Naive thymus-derived CD4-positive, alpha-beta T cell (primary cell): ENCODE data around the gene HSPA9. TPM values are rescaled to one million over a fixed set of nuclear protein-coding genes. Genes with fewer than 3 reads are reported as not detected.

ENCODE experiments used
- ATAC-seq: fragments of 150-1000 bp; cut with Tn5 transposase; 2 replicates; pipeline ENCODE4 v1.10.0; 2021; ENCODE audit warnings: mild to moderate bottlenecking, moderate library complexity
- CTCF ChIA-PET: fragments of 350-600 bp; sonication (Branson Sonifier 250); formaldehyde crosslinking; loops from one replicate; lab custom pipeline; 2021; ENCODE audit warnings: antibody characterized with exemption; lab: Charles Lee
- POLR2A ChIA-PET: fragments of 350-600 bp; sonication (Branson Sonifier 250); formaldehyde crosslinking; loops from one replicate; lab custom pipeline; 2021; ENCODE audit warnings: antibody characterized with exemption, inconsistent platforms; lab: Charles Lee
- DNase-seq, 9 donors: peaks; one replicate each; pipeline versions ENCODE4 v3.0.0 to v3.0.0-alpha.2; 2020 to 2022; ENCODE audit warnings: mixed read lengths in 1 of 9
- H3K27ac ChIP-seq: one replicate; pipeline ENCODE4 v1.7.0; 2013; ENCODE audit warnings: mild to moderate bottlenecking, low read depth, low read length, moderate library complexity
- H3K27me3 ChIP-seq, 2 donors: one replicate each; pipeline ENCODE4 v1.7.0; 2013; ENCODE audit warnings: low read length in 2 of 2, mild to moderate bottlenecking in 2 of 2, moderate library complexity in 2 of 2; ENCODE audit not compliant: control insufficient read depth in 2 of 2, insufficient read depth in 2 of 2
- H3K36me3 ChIP-seq, 3 experiments: 1 replicate in 2 of 3; 2 replicates in 1 of 3; pipeline ENCODE4 v1.7.0; 2013; ENCODE audit warnings: low read length in 3 of 3, mild to moderate bottlenecking in 3 of 3, moderate library complexity in 1 of 3; ENCODE audit not compliant: insufficient read depth in 3 of 3, control insufficient read depth in 2 of 3
- H3K4me1 ChIP-seq, 2 donors: one replicate each; pipeline ENCODE4 v1.7.0; 2013; ENCODE audit warnings: low read length in 2 of 2, mild to moderate bottlenecking in 2 of 2, moderate library complexity in 1 of 2; ENCODE audit not compliant: control insufficient read depth in 2 of 2, insufficient read depth in 2 of 2
- H3K4me3 ChIP-seq: 2 replicates; pipeline ENCODE4 v1.7.0; 2013; ENCODE audit warnings: mild to moderate bottlenecking, low read length
- H3K9me3 ChIP-seq, 3 experiments: 1 replicate in 2 of 3; 2 replicates in 1 of 3; pipeline ENCODE4 v1.7.0; 2013; ENCODE audit warnings: low read length in 3 of 3; ENCODE audit not compliant: control insufficient read depth in 2 of 3
- H3K27ac Mint-ChIP-seq, 9 donors: one replicate each; pipeline ENCODE4 v1.8.0; 2020 to 2022; ENCODE audit warnings: mixed read lengths in 9 of 9, mild to moderate bottlenecking in 8 of 9, moderate library complexity in 5 of 9, inconsistent platforms in 2 of 9
- H3K27me3 Mint-ChIP-seq, 5 donors: one replicate each; pipeline ENCODE4 v1.8.0; 2021 to 2022; ENCODE audit warnings: mixed read lengths in 5 of 5, mild to moderate bottlenecking in 1 of 5
- H3K36me3 Mint-ChIP-seq, 5 donors: one replicate each; pipeline ENCODE4 v1.8.0; 2020 to 2022; ENCODE audit warnings: mixed read lengths in 5 of 5, mild to moderate bottlenecking in 3 of 5, inconsistent platforms in 1 of 5
- H3K4me1 Mint-ChIP-seq, 7 donors: one replicate each; pipeline ENCODE4 v1.8.0; 2020 to 2022; ENCODE audit warnings: mixed read lengths in 7 of 7, mild to moderate bottlenecking in 3 of 7, inconsistent platforms in 1 of 7
- H3K4me3 Mint-ChIP-seq, 10 donors: one replicate each; pipeline ENCODE4 v1.8.0; 2020 to 2022; ENCODE audit warnings: mild to moderate bottlenecking in 10 of 10, mixed read lengths in 10 of 10, moderate library complexity in 6 of 10, inconsistent platforms in 2 of 10
- H3K9me3 Mint-ChIP-seq, 11 donors: one replicate each; pipeline ENCODE4 v1.8.0; 2020 to 2022; ENCODE audit warnings: mixed read lengths in 11 of 11, mild to moderate bottlenecking in 4 of 11, inconsistent platforms in 1 of 11, moderate library complexity in 1 of 11
- intact Hi-C, 2 donors: fragments of 100-400 bp; cut with micrococcal nuclease; formaldehyde crosslinking; loops; one replicate each; pipeline ENCODE4 v1.15.1; 2023
- polyA plus RNA-seq, 2 donors: library from polyadenylated mRNA; unstranded; fragments of 300-500 nt; fragmentation: Illumina TruSeq; gene quantifications; one replicate each; pipeline ENCODE4 v1.2.3, GENCODE V29; 2021
- total RNA-seq, 6 experiments: library from RNA in 5 of 6; stranded (reverse) in 5 of 6; gene quantifications; 1 replicate in 5 of 6; 2 replicates in 1 of 6; pipeline ENCODE4 v1.2.3 and lab custom pipeline; 2021 to 2026

Gene HSPA9
- total and polyA plus RNA-seq, 7 experiments from 2014 or later, result 143 to 274 (median 171) TPM

GRCh38 chr5:138611678-138612218 lies 36.5 kb upstream of the HSPA9 start:
- Histone ChIP-seq H3K4me1 (peaks cover 0 to 10% of the 10 kb centered on the region in 2 donors), H3K9me3 (no peaks in the 10 kb centered on the region), H3K27me3 (peaks cover 0 to 5% of the 10 kb centered on the region in 2 donors), H3K36me3 (no peaks in the 10 kb centered on the region), H3K27ac (no peak overlapping the region), H3K4me3 (no peak overlapping the region)
- intact Hi-C loops, result no loop called here
- peak overlapping the region in 3 of 10 donors; percentile 2 to 18 (median 11) for H3K4me3 Mint-ChIP-seq
- H3K27ac Mint-ChIP-seq, result no peak overlapping the region
- peaks cover 0 to 1% (median 0%) of the 10 kb centered on the region in 11 donors for H3K9me3 Mint-ChIP-seq
- CTCF ChIA-PET, result no interaction called here
- peaks cover 52 to 76% (median 56%) of the 10 kb centered on the region in 5 donors for H3K27me3 Mint-ChIP-seq
- H3K4me1 Mint-ChIP-seq, result peaks cover 0 to 14% (median 13%) of the 10 kb centered on the region in 7 donors
- POLR2A ChIA-PET, result no interaction called here
- H3K36me3 Mint-ChIP-seq, result peaks cover 0 to 3% (median 0%) of the 10 kb centered on the region in 5 donors
- DNase-seq (no peak), ATAC-seq (peak; percentile 42)

- no peaks in the 10 kb centered on the region for H3K36me3 ChIP-seq
- intact Hi-C loops, result no loop called here
- Mint-ChIP-seq H3K27ac (no peak overlapping the region), H3K9me3 (peaks cover 0 to 1% (median 0%) of the 10 kb centered on the region in 11 donors), H3K4me1 (peaks cover 0 to 14% (median 13%) of the 10 kb centered on the region in 7 donors), H3K36me3 (peaks cover 0 to 3% (median 0%) of the 10 kb centered on the region in 5 donors), H3K27me3 (peaks cover 52 to 74% (median 54%) of the 10 kb centered on the region in 5 donors), H3K4me3 (peak overlapping the region in 7 of 10 donors; percentile 11 to 60 (median 39))
- H3K9me3 ChIP-seq, result no peaks in the 10 kb centered on the region
- peaks cover 0 to 10% of the 10 kb centered on the region in 2 donors for H3K4me1 ChIP-seq
- H3K4me3 ChIP-seq, result no peak overlapping the region
- peak in 2 of 9 donors; percentile 6 to 19 for DNase-seq
- POLR2A ChIA-PET, result interaction anchor here (0.9 kb wide), 1 partner anchor 9 kb away, joined by 6 read pairs; no protein-coding TSS in a partner anchor
- CTCF ChIA-PET, result interaction anchor here (0.6 kb wide), 1 partner anchor 90 kb away, joined by 3 read pairs; no protein-coding TSS in a partner anchor
- ATAC-seq, result peak; percentile 54
- peaks cover 0 to 5% of the 10 kb centered on the region in 2 donors for H3K27me3 ChIP-seq
- H3K27ac ChIP-seq, result no peak overlapping the region
Observed at GRCh38 chr5:138610918-138611677, 35.9 kb upstream of the HSPA9 start.

- H3K9me3 ChIP-seq, result no peaks in the 10 kb centered on the region
- intact Hi-C loops, result no loop called here
- DNase-seq (no peak), ATAC-seq (no peak)
- Mint-ChIP-seq H3K9me3 (peaks cover 0 to 1% (median 0%) of the 10 kb centered on the region in 11 donors), H3K4me1 (peaks cover 1 to 14% (median 13%) of the 10 kb centered on the region in 7 donors), H3K27ac (no peak overlapping the region), H3K4me3 (peak overlapping the region in 2 of 10 donors; percentile 18 to 20), H3K36me3 (peaks cover 0 to 3% (median 0%) of the 10 kb centered on the region in 5 donors), H3K27me3 (peaks cover 48 to 74% (median 60%) of the 10 kb centered on the region in 5 donors)
- no peak overlapping the region for H3K4me3 ChIP-seq
- no peaks in the 10 kb centered on the region for H3K36me3 ChIP-seq
- H3K27me3 ChIP-seq, result peaks cover 0 to 5% of the 10 kb centered on the region in 2 donors
- H3K4me1 ChIP-seq, result peaks cover 0 to 10% of the 10 kb centered on the region in 2 donors
- no peak overlapping the region for H3K27ac ChIP-seq
- ChIA-PET CTCF (no interaction called here), POLR2A (interaction anchor here (0.6 to 0.9 kb wide), 2 partner anchors 8 to 69 kb away, joined by 4 to 6 read pairs; no protein-coding TSS in a partner anchor)
Observed at GRCh38 chr5:138610415-138610917, 35.3 kb upstream of the HSPA9 start.

- Mint-ChIP-seq H3K27ac (no peak overlapping the region), H3K36me3 (peaks cover 0 to 3% (median 0%) of the 10 kb centered on the region in 5 donors), H3K4me3 (no peak overlapping the region), H3K27me3 (peaks cover 36 to 72% (median 52%) of the 10 kb centered on the region in 5 donors), H3K9me3 (peaks cover 0 to 1% (median 0%) of the 10 kb centered on the region in 11 donors), H3K4me1 (peaks cover 6 to 22% (median 15%) of the 10 kb centered on the region in 7 donors)
- peaks cover 0 to 9% of the 10 kb centered on the region in 2 donors for H3K4me1 ChIP-seq
- no peaks in the 10 kb centered on the region for H3K36me3 ChIP-seq
- intact Hi-C loops, result no loop called here
- H3K27me3 ChIP-seq, result peaks cover 0 to 3% of the 10 kb centered on the region in 2 donors
- H3K27ac ChIP-seq, result no peak overlapping the region
- CTCF ChIA-PET, result interaction anchor here (0.7 kb wide), 1 partner anchor 22 kb away, joined by 5 read pairs; no protein-coding TSS in a partner anchor
- ATAC-seq (no peak), DNase-seq (no peak)
- no peak overlapping the region for H3K4me3 ChIP-seq
- no peaks in the 10 kb centered on the region for H3K9me3 ChIP-seq
- POLR2A ChIA-PET, result no interaction called here
Observed at GRCh38 chr5:138606378-138607064, 31.3 kb upstream of the HSPA9 start.

GRCh38 chr5:138605254-138605972 lies 30.2 kb upstream of the HSPA9 start:
- Mint-ChIP-seq H3K36me3 (peaks cover 0 to 3% (median 0%) of the 10 kb centered on the region in 5 donors), H3K4me3 (no peak overlapping the region), H3K27me3 (peaks cover 36 to 68% (median 53%) of the 10 kb centered on the region in 5 donors), H3K27ac (no peak overlapping the region), H3K4me1 (peaks cover 0 to 18% (median 5%) of the 10 kb centered on the region in 7 donors), H3K9me3 (peaks cover 0 to 1% (median 0%) of the 10 kb centered on the region in 11 donors)
- DNase-seq (no peak), ATAC-seq (peak; percentile 45)
- Histone ChIP-seq H3K9me3 (no peaks in the 10 kb centered on the region), H3K4me3 (no peak overlapping the region), H3K27ac (no peak overlapping the region), H3K36me3 (no peaks in the 10 kb centered on the region), H3K4me1 (no peaks in the 10 kb centered on the region), H3K27me3 (no peaks in the 10 kb centered on the region)
- intact Hi-C loops, result no loop called here
- CTCF ChIA-PET, result interaction anchor here (1.6 kb wide), 1 partner anchor 26 kb away, joined by 3 read pairs; no protein-coding TSS in a partner anchor
- POLR2A ChIA-PET, result no interaction called here
